PC-9 (cell line): Measurements from ENCODE around the gene WAPL. TPM values are rescaled to one million over a fixed set of nuclear protein-coding genes. Genes with fewer than 3 reads are reported as not detected.

ENCODE experiments used
- BruUV-seq: library from RNA; stranded (reverse); fragments of 400-500 nt; replicated peaks from 2 replicates; lab custom pipeline; 2021; lab: Mats Ljungman, UMichigan
- CTCF ChIA-PET: fragments of 300-600 bp; sonication (Branson Sonifier 250); formaldehyde crosslinking; loops from one replicate; lab custom pipeline; 2022; ENCODE audit warnings: antibody characterized with exemption; lab: Charles Lee
- POLR2A ChIA-PET: fragments of 300-600 bp; sonication (Branson Sonifier 250); formaldehyde crosslinking; loops from one replicate; lab custom pipeline; 2022; ENCODE audit warnings: antibody characterized with exemption; ENCODE audit not compliant: unreplicated experiment; lab: Charles Lee
- DNase-seq, 2 experiments: peaks; one replicate each; pipeline versions ENCODE4 v3.0.0 to v3.0.0-alpha.2; 2015 to 2022; ENCODE audit warnings: mixed read lengths in 1 of 2
- H2AFZ ChIP-seq: fragments of 200-600 bp; sonication (generic); 2 replicates; pipeline ENCODE4 v1.8.1; 2017; ENCODE audit warnings: antibody characterized with exemption
- H3F3A ChIP-seq: fragments of 200-600 bp; sonication (generic); 2 replicates; pipeline ENCODE4 v1.8.1; 2017; ENCODE audit warnings: antibody characterized with exemption, mild to moderate bottlenecking, low read depth; ENCODE audit not compliant: insufficient read depth
- H3K27ac ChIP-seq: fragments of 200-600 bp; sonication (generic); 2 replicates; pipeline ENCODE4 v1.6.1; 2016; ENCODE audit warnings: mixed run types
- H3K27me3 ChIP-seq: fragments of 200-600 bp; sonication (generic); 2 replicates; pipeline ENCODE4 v1.6.1; 2016; ENCODE audit warnings: low read depth, mixed run types; ENCODE audit not compliant: insufficient read depth
- H3K36me3 ChIP-seq: fragments of 200-600 bp; sonication (generic); 2 replicates; pipeline ENCODE4 v1.6.1; 2016; ENCODE audit warnings: low read depth, mixed run types
- H3K4me1 ChIP-seq: fragments of 200-600 bp; sonication (generic); replicated peaks from 2 replicates; pipeline ENCODE4 v1.6.1; 2016; ENCODE audit warnings: mixed run types; ENCODE audit not compliant: insufficient read depth
- H3K4me2 ChIP-seq: fragments of 200-600 bp; sonication (generic); 2 replicates; pipeline ENCODE4 v1.6.1; 2017; ENCODE audit warnings: mixed run types
- H3K4me3 ChIP-seq: fragments of 200-600 bp; sonication (generic); 2 replicates; pipeline ENCODE4 v1.6.1; 2016; ENCODE audit warnings: mixed run types
- H3K79me2 ChIP-seq: fragments of 200-600 bp; sonication (generic); 2 replicates; pipeline ENCODE4 v1.6.1; 2017; ENCODE audit warnings: low read depth, mixed run types
- H3K9me2 ChIP-seq: fragments of 200-600 bp; sonication (generic); 2 replicates; pipeline ENCODE4 v1.8.1; 2017; ENCODE audit warnings: mild to moderate bottlenecking; ENCODE audit not compliant: insufficient read depth
- H3K9me3 ChIP-seq: fragments of 200-600 bp; sonication (generic); 2 replicates; pipeline ENCODE4 v1.8.1; 2016; ENCODE audit warnings: low read depth; ENCODE audit not compliant: insufficient read depth
- H4K20me1 ChIP-seq: fragments of 200-600 bp; sonication (generic); 2 replicates; pipeline ENCODE4 v1.8.1; 2017; ENCODE audit not compliant: insufficient read depth
- EZH2 ChIP-seq: fragments of 200-600 bp; sonication (generic); IDR thresholded peaks from 2 replicates; pipeline ENCODE4 v1.8.0; 2017; ENCODE audit warnings: antibody characterized with exemption, low read depth
- intact Hi-C: fragments of 100-400 bp; cut with micrococcal nuclease; formaldehyde crosslinking; loops from one replicate; pipeline ENCODE4 v1.10.0; 2022; ENCODE audit not compliant: unreplicated experiment
- total RNA-seq: library from RNA; stranded (reverse); gene quantifications from 2 replicates; pipeline ENCODE4 v1.2.3, GENCODE V29; 2021
- TF ChIP-seq, protein P1 (sequence below): fragments of 200-600 bp; sonication (generic); conservative IDR thresholded peaks from 2 replicates; pipeline ENCODE4 v1.6.1; 2017; ENCODE audit warnings: mixed run types, antibody characterized with exemption, mild to moderate bottlenecking, moderate library complexity

WAPL gene
- total RNA-seq, 1 experiment from 2014 or later, result 20.9 TPM

DNA sequence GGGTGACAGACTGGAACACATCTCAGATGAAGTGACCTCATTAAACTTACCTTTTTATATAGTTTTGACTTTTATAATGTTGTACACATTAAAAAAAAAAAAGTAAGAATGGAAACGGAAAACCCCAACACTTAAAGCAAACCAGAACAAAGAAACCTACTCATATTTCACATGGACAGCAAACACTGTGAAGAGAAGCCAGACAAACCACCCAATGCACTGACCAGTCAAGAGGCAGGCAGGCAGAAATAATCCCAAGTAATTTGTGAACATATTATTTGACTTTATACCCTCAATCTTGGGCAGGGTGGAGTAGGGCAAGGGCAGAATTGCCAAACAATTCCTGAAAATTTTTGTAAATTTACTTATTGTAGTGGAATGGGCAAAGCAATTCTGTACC lies 39.8 kb downstream of the WAPL start:
- H3K9me3 ChIP-seq, result no peaks in the 10 kb centered on the region
- TF ChIP-seq EZH2, result no peak
- TF ChIP-seq, protein P1, sequence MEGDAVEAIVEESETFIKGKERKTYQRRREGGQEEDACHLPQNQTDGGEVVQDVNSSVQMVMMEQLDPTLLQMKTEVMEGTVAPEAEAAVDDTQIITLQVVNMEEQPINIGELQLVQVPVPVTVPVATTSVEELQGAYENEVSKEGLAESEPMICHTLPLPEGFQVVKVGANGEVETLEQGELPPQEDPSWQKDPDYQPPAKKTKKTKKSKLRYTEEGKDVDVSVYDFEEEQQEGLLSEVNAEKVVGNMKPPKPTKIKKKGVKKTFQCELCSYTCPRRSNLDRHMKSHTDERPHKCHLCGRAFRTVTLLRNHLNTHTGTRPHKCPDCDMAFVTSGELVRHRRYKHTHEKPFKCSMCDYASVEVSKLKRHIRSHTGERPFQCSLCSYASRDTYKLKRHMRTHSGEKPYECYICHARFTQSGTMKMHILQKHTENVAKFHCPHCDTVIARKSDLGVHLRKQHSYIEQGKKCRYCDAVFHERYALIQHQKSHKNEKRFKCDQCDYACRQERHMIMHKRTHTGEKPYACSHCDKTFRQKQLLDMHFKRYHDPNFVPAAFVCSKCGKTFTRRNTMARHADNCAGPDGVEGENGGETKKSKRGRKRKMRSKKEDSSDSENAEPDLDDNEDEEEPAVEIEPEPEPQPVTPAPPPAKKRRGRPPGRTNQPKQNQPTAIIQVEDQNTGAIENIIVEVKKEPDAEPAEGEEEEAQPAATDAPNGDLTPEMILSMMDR, result no peak
- BruUV-seq, result no TSS peak
- 0 out of 2 replicates have a peak, but pooled peaks cover 3% of the 10 kb centered on the region for H4K20me1 ChIP-seq
- ChIA-PET CTCF (no interaction called here), POLR2A (no interaction called here)
- H3K4me3 ChIP-seq, result no peak overlapping the region
- 0 out of 2 replicates have a peak, but pooled peaks cover 2% of the 10 kb centered on the region for H3K79me2 ChIP-seq
- no peaks in the 10 kb centered on the region for H3K36me3 ChIP-seq
- H3F3A ChIP-seq, result 0 out of 2 replicates have a peak, but pooled peaks cover 3% of the 10 kb centered on the region
- DNase-seq, result no peak
- H3K9me2 ChIP-seq, result no peaks in the 10 kb centered on the region
- no peak overlapping the region for H2AFZ ChIP-seq
- no peaks in the 10 kb centered on the region for H3K27me3 ChIP-seq
- no peak overlapping the region for H3K4me2 ChIP-seq
- H3K27ac ChIP-seq, result no peak overlapping the region
- no peaks in the 10 kb centered on the region for H3K4me1 ChIP-seq
- intact Hi-C loops, result no loop called here

DNA sequence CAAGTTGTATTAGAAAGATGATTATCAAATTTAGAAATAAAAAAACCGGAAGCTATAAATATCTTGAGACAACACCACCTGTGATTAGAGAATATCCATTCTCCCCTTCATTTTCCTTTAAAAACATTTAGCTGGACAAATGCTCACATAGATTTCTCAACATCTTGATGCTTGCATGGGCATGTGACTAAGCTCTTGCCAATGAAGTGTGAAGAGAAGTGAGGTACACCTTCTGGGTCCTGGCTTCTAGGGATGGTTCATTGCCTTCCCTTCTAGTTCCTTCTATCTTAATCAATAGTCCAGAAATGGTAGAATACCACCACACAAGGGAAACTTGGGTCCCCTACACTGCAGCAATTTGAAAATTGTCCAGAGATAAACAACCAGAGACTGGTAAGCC lies 41.0 kb downstream of the WAPL start:
- 0 out of 2 replicates have a peak, but pooled peaks cover 3% of the 10 kb centered on the region for H3F3A ChIP-seq
- H3K79me2 ChIP-seq, result 0 out of 2 replicates have a peak, but pooled peaks cover 2% of the 10 kb centered on the region
- no peak overlapping the region for H2AFZ ChIP-seq
- no TSS peak for BruUV-seq
- H3K4me3 ChIP-seq, result no peak overlapping the region
- H3K36me3 ChIP-seq, result no peaks in the 10 kb centered on the region
- CTCF ChIA-PET, result no interaction called here
- H3K27me3 ChIP-seq, result no peaks in the 10 kb centered on the region
- POLR2A ChIA-PET, result no interaction called here
- H3K27ac ChIP-seq, result no peak overlapping the region
- DNase-seq, result no peak
- TF ChIP-seq, protein P1, result no peak
- no peak for TF ChIP-seq EZH2
- no peaks in the 10 kb centered on the region for H3K4me1 ChIP-seq
- H4K20me1 ChIP-seq, result 0 out of 2 replicates have a peak, but pooled peaks cover 3% of the 10 kb centered on the region
- no peak overlapping the region for H3K4me2 ChIP-seq
- H3K9me3 ChIP-seq, result no peaks in the 10 kb centered on the region
- no peaks in the 10 kb centered on the region for H3K9me2 ChIP-seq
- intact Hi-C loops, result no loop called here

DNA sequence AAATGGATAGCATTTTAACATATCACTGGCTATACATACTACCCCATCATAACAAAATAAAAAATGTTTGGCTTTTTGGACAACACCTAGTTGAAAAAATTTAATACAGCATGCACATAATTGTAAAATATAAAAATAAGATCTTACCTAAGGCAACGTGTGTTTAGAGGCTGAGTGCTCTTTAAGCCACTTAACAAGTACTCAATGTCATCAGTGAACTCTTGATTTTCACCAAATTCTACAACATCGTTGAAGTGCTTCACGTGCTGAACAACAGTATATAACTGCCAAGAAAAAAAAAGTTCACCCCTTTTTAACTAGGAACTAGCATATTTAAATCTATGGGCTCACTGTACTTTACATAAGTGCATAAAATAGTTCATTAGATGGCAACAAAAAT lies 49.5 kb downstream of the WAPL start:
- Histone ChIP-seq H3K4me3 (no peak overlapping the region), H3K36me3 (no peaks in the 10 kb centered on the region), H3F3A (no peaks in the 10 kb centered on the region), H4K20me1 (no peaks in the 10 kb centered on the region; the same call in 1 of the 2 replicates), H3K9me2 (no peaks in the 10 kb centered on the region), H3K4me2 (no peak overlapping the region), H3K79me2 (no peaks in the 10 kb centered on the region), H3K9me3 (no peaks in the 10 kb centered on the region), H3K4me1 (no peaks in the 10 kb centered on the region), H3K27me3 (no peaks in the 10 kb centered on the region), H2AFZ (no peak overlapping the region), H3K27ac (no peak overlapping the region)
- TF ChIP-seq, protein P1, result no peak
- no peak for TF ChIP-seq EZH2
- intact Hi-C loops, result no loop called here
- DNase-seq, result no peak
- BruUV-seq, result no TSS peak
- ChIA-PET CTCF (no interaction called here), POLR2A (no interaction called here)
